Kasumi-1 (cell line): ENCODE data around the gene MRPL54.
"Not testable (repeated sequence)": the region's sequence is repeated elsewhere in the genome, so short reads cannot be mapped to it uniquely, and the experiment has no call there.

Experiments used
- DNase-seq, 2 experiments: peaks; one replicate each; lab custom pipeline; 2025; lab: John Stamatoyannopoulos, UW

The MRPL54 gene

GRCh38 chr19:3810708-3811355 is 48.4 kb downstream of the MRPL54 start:
- no peak for DNase-seq

GRCh38 chr19:3813473-3814392 is 51.3 kb downstream of the MRPL54 start:
- DNase-seq, result no peak

GRCh38 chr19:3814648-3815047 is 52.2 kb downstream of the MRPL54 start:
- no peak for DNase-seq

GRCh38 chr19:3816148-3816547 is 53.7 kb downstream of the MRPL54 start:
- not testable (repeated sequence) for DNase-seq

GRCh38 chr19:3816566-3817218 is 54.2 kb downstream of the MRPL54 start:
- DNase-seq, result no peak
